SK-MEL-5 (cell line): Measurements from ENCODE around the gene WTAP. TPM values are rescaled to one million over a fixed set of nuclear protein-coding genes. Genes with fewer than 3 reads are reported as not detected.
"Not testable (repeated sequence)": the region's sequence is repeated elsewhere in the genome, so short reads cannot be mapped to it uniquely, and the experiment has no call there.

Source experiments
- DNase-seq: peaks from one replicate; pipeline ENCODE4 v3.0.0-alpha.2; 2016; ENCODE audit warnings: low read depth, low spot score
- in situ Hi-C: cut with HindIII; loops from 2 replicates; pipeline ENCODE4 v1.10.0; 2016; ENCODE audit warnings: low sequenced_read_pairs, high pct_unique_total_duplicates, low pct_unique_long_range_greater_than_20kb
- small RNA-seq, 2 experiments: library from RNA; depleted of rRNA; stranded (forward); fragments of <200 nt; gene quantifications; one replicate each; pipeline ENCODE3, GENCODE V24; 2014
- total RNA-seq: library from RNA; depleted of rRNA; stranded (reverse); fragments of >200 nt; shearing (Covaris generic); gene quantifications from 2 replicates; pipeline ENCODE4 v1.2.3, GENCODE V29; 2014; rRNA removed

WTAP gene
- total RNA-seq, 1 experiment from 2014 or later = 59.7 TPM

- in situ Hi-C loops = no loop called here
- no peak for DNase-seq
These were observed 51.3 kb downstream of the WTAP start for GRCh38 chr6:159778542-159779103.

DNA sequence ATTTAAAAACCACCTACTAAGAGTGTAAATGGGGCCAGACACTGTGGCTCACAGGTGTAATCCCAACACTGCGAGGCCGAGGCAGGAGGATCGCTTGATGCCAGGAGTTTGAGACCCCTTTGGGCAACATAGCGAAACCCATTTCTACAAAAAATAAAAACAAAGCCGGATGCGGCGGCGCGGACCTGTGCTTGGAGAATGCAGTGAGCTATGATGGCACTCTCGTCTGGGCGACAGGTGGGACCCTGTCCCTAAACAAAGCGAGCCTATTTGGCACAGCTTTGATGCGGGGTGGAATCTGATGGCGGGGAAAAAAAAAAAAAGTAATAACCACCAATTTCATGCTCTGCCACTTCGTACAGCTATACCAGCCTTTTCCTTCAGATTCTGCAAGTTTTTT lies 61.0 kb downstream of the WTAP start:
- DNase-seq = no peak
- in situ Hi-C loops = no loop called here

DNA sequence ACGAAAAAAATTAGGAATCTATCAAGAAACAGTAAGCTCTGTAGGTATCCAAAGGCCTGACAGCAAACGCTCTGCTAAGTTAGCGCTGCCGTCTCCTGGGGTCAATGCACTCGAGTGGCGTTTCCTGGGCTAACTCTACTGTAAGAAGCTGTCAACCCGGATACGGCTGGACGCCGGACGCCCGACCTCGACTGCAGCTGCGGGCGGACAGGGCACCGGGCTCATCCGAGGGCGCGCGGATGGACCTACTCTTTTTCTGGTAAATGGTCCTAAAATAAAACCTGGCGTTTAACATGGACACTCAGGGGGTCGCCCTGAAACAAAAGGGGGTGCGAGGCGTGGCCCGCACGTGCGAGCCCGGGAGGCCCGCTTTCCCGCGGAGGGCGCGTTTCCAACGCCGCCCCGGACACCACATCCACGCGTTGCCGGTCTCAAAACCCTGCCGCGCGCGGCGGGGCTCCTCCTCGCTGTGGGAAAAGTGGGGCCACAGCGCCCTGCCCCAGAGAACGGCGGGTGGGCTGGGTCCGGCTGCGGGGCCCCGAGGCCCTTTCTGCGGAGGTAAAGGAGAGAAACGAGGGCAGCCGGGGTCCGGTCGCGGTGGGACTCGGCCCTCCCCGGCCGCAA lies 61.6 kb downstream of the WTAP start:
- in situ Hi-C loops = no loop called here
- DNase-seq = peak; percentile 21

DNA sequence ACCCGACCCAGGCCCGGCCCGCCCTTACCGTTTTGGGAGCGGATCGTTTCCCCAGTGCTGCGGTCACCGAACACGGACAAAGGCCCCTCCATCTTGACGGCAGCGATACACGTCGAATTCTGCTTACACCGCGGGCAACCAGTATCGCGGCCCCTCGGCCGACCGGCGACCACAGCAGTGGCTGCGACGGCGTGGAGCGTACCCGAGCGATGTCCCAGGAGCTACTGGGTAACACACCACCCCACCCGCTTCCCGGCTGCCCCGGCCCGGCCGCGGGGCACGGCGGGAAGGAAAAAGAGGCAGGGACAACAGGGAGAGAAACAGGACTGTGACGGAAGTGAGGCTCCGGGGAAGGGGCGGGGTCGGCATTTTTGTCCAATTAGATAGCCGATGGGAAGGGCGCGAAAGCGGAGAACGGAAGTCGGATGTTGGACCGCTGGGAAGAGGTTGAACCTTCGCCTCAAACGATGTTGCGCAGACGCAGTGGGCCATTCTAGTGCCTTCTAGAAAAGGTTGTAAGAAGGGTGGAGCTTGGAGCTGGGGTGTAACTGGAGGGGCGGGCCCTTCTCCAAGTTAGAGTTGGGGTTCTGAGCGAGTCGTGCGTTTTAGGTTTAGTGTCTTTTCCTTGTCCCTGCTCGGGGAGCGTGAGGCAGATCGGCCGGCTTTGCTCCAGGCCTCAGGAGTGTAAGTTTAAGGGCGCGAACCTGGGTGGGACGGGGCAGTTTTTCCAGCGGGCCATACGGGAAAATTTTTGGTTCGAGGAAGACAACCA lies 62.3 kb downstream of the WTAP start, which contains the start of gene TCP1:
TSS of gene TCP1 (minus strand) at position 226 of the 772 bp plus-strand sequence. CDS start at position 92, 134 bp downstream.
- in situ Hi-C loops = no loop called here
- DNase-seq = peak; percentile 99

- DNase-seq = peak; percentile 96
- in situ Hi-C loops = no loop called here
These were observed 63.0 kb downstream of the WTAP start, which contains the start of gene MRPL18 for GRCh38 chr6:159790149-159790955. Gene MRPL18, plus strand, starts transcription at chr6:159790467. Its CDS starts 121 bp downstream, at chr6:159790588.

DNA sequence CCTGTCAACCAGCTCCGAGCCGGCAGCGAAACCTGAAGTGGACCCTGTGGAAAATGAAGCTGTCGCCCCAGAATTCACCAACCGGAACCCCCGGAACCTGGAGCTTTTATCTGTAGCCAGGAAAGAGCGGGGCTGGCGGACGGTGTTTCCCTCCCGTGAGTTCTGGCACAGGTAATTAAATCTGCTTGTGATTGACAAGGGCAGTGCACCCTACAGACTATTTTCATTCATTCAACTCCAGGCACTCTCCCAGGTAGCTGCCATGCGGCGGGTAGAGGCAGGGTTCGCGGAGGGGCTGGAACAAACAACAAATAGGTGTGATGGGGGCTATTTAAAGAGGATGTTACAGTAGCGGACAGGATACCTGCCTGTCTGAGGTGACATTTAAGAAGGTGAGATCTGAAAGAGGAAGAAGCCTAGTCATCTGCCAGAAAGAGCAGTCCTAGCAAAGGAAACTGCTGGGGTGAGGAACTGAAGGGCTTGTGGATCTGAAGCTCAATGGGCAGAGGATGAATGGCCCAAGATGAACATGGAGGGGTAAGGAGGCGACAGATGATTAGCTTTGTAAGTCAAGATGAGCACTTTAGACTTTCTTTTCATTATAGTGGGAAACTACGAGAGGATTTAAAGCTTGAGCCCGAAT lies 63.8 kb downstream of the WTAP start:
- no peak for DNase-seq
- in situ Hi-C loops = no loop called here

DNA sequence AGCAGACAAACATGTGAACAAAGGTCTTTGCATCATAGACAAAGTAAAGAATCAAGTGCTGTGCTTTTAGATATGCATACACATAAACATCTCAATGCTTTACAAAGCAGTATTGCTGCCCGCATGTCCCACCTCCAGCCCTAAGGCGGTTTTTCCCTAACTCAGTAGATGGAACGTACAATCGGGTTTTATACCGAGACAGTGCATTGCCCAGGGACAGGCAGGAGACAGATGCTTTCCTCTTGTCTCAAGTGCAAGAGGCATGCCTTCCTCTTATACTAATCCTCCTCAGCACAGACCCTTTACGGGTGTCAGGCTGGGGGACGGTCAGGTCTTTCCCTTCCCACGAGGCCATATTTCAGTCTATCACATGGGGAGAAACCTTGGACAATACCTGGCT lies 67.7 kb downstream of the WTAP start:
- in situ Hi-C loops, DNase-seq: not testable (repeated sequence)

DNA sequence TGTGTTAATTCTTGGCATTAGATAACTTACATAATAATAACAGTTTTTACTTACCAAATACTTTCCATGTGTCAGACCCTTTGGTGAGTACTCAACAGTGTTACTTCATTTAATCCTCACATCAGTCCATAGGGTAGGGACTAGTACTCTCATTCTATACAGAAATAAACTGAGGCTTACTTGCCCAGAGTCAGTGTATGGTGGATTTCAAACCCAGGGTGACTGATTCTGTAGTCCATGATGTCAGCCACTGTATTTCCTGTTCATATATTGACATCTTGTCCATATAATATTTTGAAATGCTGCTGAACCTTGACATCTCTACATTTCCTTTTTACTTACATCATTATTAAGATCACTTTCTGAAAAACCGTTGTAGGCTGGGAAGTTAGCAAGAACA lies 70.2 kb downstream of the WTAP start:
- no peak for DNase-seq
- in situ Hi-C loops = no loop called here

DNA sequence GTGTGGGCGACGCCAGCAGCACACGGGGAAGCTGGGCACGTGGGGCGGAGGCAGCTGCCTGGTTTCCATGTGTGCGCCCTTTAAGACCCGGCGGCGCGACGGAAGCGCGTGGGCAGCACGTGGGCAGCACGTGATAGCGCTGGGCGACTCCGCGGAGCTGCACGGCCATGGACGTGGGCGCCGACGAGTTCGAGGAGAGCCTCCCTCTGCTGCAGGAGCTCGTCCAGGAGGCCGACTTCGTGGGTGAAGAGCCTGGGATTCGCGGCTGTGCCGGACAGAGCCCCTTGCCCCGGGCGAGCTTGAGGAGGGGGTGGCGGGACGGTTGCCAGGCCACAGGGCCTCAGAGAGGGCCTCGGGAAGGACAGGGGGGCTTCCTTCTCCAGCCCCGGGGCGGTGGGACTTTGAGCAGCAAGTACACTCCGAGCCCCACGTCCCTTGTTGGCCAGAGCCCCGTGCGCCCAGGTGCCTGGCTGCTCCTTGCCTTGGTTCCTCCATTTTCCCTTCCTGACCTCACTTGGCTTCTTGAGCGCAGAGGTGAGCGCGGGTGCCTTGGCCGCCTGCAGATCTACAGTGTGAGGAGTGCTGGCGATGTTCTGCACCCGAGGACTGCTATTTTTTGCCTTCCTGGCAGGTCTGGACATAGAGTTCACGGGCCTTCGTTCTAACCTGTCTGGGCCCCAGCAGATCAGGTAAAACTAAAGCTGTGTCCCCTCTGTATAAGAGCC lies 73.0 kb downstream of the WTAP start, which contains the start of gene PNLDC1:
TSS of gene PNLDC1 (plus strand) at position 136 of the 725 bp plus-strand sequence. CDS start at position 168, 32 bp downstream.
- no peak for DNase-seq
- in situ Hi-C loops = no loop called here

DNA sequence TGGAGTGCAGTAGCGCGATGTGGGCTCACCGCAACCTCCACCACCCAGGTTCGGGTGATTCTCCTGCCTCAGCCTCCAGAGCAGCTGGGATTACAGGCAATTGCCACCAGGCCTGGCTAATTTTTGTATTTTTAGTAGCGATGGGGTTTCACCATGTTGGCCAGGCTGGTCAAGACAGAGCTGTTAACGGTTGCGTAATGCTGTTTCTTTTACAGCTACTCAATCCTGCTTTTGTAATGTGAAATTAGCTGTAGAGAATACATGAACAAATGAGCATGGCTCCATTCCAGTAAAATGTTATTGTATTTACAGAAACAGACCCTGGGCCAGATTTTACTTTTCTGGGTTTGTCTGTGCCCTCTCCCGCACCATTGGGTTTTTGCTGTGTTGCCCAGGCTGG lies 74.6 kb downstream of the WTAP start:
- no peak for DNase-seq
- in situ Hi-C loops = no loop called here

GRCh38 chr6:159804504-159804903 lies 77.2 kb downstream of the WTAP start:
- no peak for DNase-seq
- in situ Hi-C loops = no loop called here

DNA sequence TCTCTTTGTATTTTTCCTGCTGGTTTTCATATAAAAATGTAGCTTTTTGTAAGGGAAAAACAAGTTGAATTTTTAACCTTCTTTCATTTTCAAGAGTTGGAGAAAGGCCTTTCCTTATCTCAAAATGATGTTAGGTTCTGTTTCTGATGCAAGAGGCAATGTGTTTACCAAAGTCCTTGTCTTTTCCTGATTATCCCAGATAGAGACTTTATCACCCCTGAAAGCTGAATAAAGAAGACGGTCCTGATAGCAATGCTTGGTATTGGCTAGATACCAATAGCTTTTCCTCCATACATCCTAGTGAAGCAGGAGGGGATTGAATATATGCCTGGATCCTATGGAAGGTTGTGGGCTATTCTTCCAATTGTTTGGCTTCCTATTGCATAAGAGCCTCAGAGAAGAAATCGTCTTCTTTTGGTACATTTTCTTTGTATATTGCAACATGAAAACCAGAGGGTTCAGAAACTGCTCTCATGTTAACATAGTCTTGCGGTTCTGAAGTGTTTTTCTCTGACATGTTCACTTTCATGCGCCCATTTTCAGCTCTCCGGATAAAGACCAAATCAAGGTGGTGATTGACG lies 78.2 kb downstream of the WTAP start:
- no peak for DNase-seq
- in situ Hi-C loops = no loop called here

Small RNA genes within 50 kb of the gene (small RNA-seq; reads per million reads assigned to genes)
- gene RNU4ATAC18P (0 to 0.19 reads per million in 2 experiments), gene SNORA20 (32.4 to 47.9 reads per million in 2 experiments), gene SNORA29 (0 reads per million in 2 experiments)

Other genes starting within 250 kb of the WTAP start
- gene SOD2, start 34.3 kb upstream of the WTAP start, total RNA-seq = 108 and 109 TPM in 2 replicates
- 13.8 and 14.7 TPM in 2 replicates for gene ACAT2, start 34.5 kb downstream of the WTAP start, total RNA-seq
- gene TCP1, start 62.1 kb downstream of the WTAP start, total RNA-seq = 223 and 229 TPM in 2 replicates
- 123 and 126 TPM in 2 replicates for gene MRPL18, start 63.0 kb downstream of the WTAP start, total RNA-seq
- gene PNLDC1, start 72.8 kb downstream of the WTAP start, total RNA-seq = 0.05 TPM in 1 of 2 replicates, not detected in the other
- gene MAS1, start 163.5 kb downstream of the WTAP start, total RNA-seq = not detected in 2 replicates
- gene IGF2R, start 241.6 kb downstream of the WTAP start, total RNA-seq = 63.4 and 87.5 TPM in 2 replicates